Spleen (tissue), 11 donors: ENCODE data around the gene CHKB. TPM values are rescaled to one million over a fixed set of nuclear protein-coding genes. Genes with fewer than 3 reads are reported as not detected.

Experiments
- DNase-seq: peaks from one replicate; pipeline ENCODE4 v3.0.0-alpha.2; 2020
- H3K27ac ChIP-seq, 8 donors: fragments of 200-600 bp; sonication (generic) in 7 of 8; 1 replicate in 4 of 8; 2 replicates in 4 of 8; pipeline versions ENCODE4 v1.5.0 to v1.8.0; 2016 to 2021; ENCODE audit warnings: inconsistent platforms in 4 of 8, mild to moderate bottlenecking in 4 of 8, moderate library complexity in 1 of 8
- H3K27me3 ChIP-seq, 7 donors: fragments of 200-600 bp; sonication (generic) in 6 of 7; replicated peaks in 1 of 7; 1 replicate in 4 of 7; 2 replicates in 3 of 7; pipeline versions ENCODE4 v1.5.0 to v1.8.0; 2016 to 2021; ENCODE audit warnings: inconsistent platforms in 3 of 7, mild to moderate bottlenecking in 1 of 7
- H3K36me3 ChIP-seq, 6 donors: fragments of 200-600 bp; sonication (generic) in 5 of 6; 1 replicate in 4 of 6; 2 replicates in 2 of 6; pipeline versions ENCODE4 v1.5.0 to v1.8.0; 2016 to 2021; ENCODE audit warnings: inconsistent platforms in 2 of 6
- H3K4me1 ChIP-seq, 6 donors: fragments of 200-600 bp; sonication (generic) in 5 of 6; 1 replicate in 3 of 6; 2 replicates in 3 of 6; pipeline versions ENCODE4 v1.5.0 to v1.8.0; 2016 to 2021; ENCODE audit warnings: inconsistent platforms in 3 of 6
- H3K4me3 ChIP-seq, 8 donors: fragments of 200-600 bp; sonication (generic) in 7 of 8; 1 replicate in 4 of 8; 2 replicates in 4 of 8; pipeline versions ENCODE4 v1.5.0 to v1.8.0; 2016 to 2021; ENCODE audit warnings: inconsistent platforms in 4 of 8, mild to moderate bottlenecking in 4 of 8, moderate library complexity in 2 of 8
- H3K9me3 ChIP-seq, 8 donors: fragments of 200-600 bp; sonication (generic) in 7 of 8; 1 replicate in 4 of 8; 2 replicates in 4 of 8; pipeline versions ENCODE4 v1.5.0 to v1.8.0; 2016 to 2021; ENCODE audit warnings: inconsistent platforms in 4 of 8
- POLR2A ChIP-seq, 3 donors: fragments of 450-650 bp; IDR thresholded peaks; one replicate each; pipeline ENCODE4 v1.5.1; 2017; ENCODE audit warnings: antibody characterized with exemption in 3 of 3, mild to moderate bottlenecking in 1 of 3
- POLR2AphosphoS5 ChIP-seq, 3 donors: sonication (generic); formaldehyde crosslinking; IDR thresholded peaks; one replicate each; pipeline ENCODE4 v1.5.1; 2017; ENCODE audit warnings: antibody characterized with exemption in 3 of 3
- WGBS, 5 donors: extraction: QIAGEN DNeasy Blood & Tissue Kit in 3 of 5; methylation state at CpG; one replicate each; pipeline versions ENCODE4 v1.1.5 to v1.1.7; 2013 to 2018; 5-methylcytosine and 5-hydroxymethylcytosine counted together
- intact Hi-C: fragments of 100-400 bp; cut with DNase I; formaldehyde crosslinking; loops from one replicate; pipeline ENCODE4 v1.15.0; 2023; ENCODE audit warnings: low total_unique reads
- polyA plus RNA-seq, 3 donors: library from polyadenylated mRNA; stranded (reverse); fragments of 200-250 nt; gene quantifications; one replicate each; pipeline ENCODE4 v1.2.1, GENCODE V29; 2013
- total RNA-seq, 7 donors: library from RNA; depleted of rRNA in 3 of 7; stranded (reverse); fragments of >200 nt in 3 of 7; fragmentation: NEBNext Ultra II Directional in 4 of 7; extraction: Animal tissue kit (Norgen Biotek cat#: 25700) in 4 of 7; gene quantifications; one replicate each; pipeline versions ENCODE4 v1.1.0 to v1.2.1, GENCODE V29; 2016 to 2021
- TF ChIP-seq, protein P1 (sequence below), 11 experiments: fragments of 200-600 bp in 7 of 11; fragments of 450-650 bp in 4 of 11; sonication (generic) in 4 of 11; IDR thresholded peaks in 8 of 11; conservative IDR thresholded peaks in 3 of 11; 1 replicate in 7 of 11; 2 replicates in 4 of 11; pipeline versions ENCODE4 v1.4.0 to v1.8.0; 2016 to 2021; ENCODE audit warnings: antibody characterized with exemption in 11 of 11, inconsistent platforms in 4 of 11, mild to moderate bottlenecking in 1 of 11
- donor health status: healthy with polysubstance abuse.
- donor health status: DM: no; HTN: no; CAD: no; lungs with moderate emphysema.
- donor health status: DM: no; HTN: no; CAD: no.
- donor health status: Bipolar disorder and iron deficiency.
- donor health status: healthy.
- donor health status: DM: no; HTN: no; CAD: no.
- donor health status: DM: yes; HTN: yes; CAD: no.

CHKB gene
- total and polyA plus RNA-seq, 10 donors = 94.4 to 502 (median 129) TPM

GRCh38 chr22:50627642-50628542, 45.2 kb upstream of the CHKB start, which contains the start of gene ARSA:
Gene ARSA, minus strand, starts transcription at chr22:50628152. Its CDS starts 373 bp downstream, at chr22:50627779.
- H3K27me3 ChIP-seq = no peaks in the 10 kb centered on the region
- TF ChIP-seq, protein P1, sequence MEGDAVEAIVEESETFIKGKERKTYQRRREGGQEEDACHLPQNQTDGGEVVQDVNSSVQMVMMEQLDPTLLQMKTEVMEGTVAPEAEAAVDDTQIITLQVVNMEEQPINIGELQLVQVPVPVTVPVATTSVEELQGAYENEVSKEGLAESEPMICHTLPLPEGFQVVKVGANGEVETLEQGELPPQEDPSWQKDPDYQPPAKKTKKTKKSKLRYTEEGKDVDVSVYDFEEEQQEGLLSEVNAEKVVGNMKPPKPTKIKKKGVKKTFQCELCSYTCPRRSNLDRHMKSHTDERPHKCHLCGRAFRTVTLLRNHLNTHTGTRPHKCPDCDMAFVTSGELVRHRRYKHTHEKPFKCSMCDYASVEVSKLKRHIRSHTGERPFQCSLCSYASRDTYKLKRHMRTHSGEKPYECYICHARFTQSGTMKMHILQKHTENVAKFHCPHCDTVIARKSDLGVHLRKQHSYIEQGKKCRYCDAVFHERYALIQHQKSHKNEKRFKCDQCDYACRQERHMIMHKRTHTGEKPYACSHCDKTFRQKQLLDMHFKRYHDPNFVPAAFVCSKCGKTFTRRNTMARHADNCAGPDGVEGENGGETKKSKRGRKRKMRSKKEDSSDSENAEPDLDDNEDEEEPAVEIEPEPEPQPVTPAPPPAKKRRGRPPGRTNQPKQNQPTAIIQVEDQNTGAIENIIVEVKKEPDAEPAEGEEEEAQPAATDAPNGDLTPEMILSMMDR (IDR thresholded peaks at IDR 0.05 in 8 of 11, conservative IDR thresholded peaks at IDR 0.05 in 3 of 11) = peak in 9 of 11 experiments; percentile 16 to 56 (median 42)
- TF ChIP-seq POLR2A (IDR thresholded peaks at IDR 0.05) (peak in 1 of 3 donors; percentile 55), POLR2AphosphoS5 (IDR thresholded peaks at IDR 0.05) (peak; percentile 83 to 94 (median 90))
- intact Hi-C loops = no loop called here
- WGBS, 5 donors = 2 to 14% (median 4%) methylated on average over 39 to 88 of the region's 88 CpGs
- H3K27ac ChIP-seq = peak within 1 kb of the TSS; percentile 79 to 92 (median 88)
- peak within 1 kb of the TSS; percentile 63 to 90 (median 66) for H3K4me3 ChIP-seq
- peaks cover 0 to 28% (median 15%) of the 10 kb centered on the region in 6 donors for H3K36me3 ChIP-seq
- peaks cover 11 to 53% (median 31%) of the 10 kb centered on the region in 6 donors for H3K4me1 ChIP-seq
- no peaks in the 10 kb centered on the region for H3K9me3 ChIP-seq
- DNase-seq = peak; percentile 96

GRCh38 chr22:50626850-50627641, 44.4 kb upstream of the CHKB start:
- Histone ChIP-seq H3K36me3 (peaks cover 0 to 28% (median 15%) of the 10 kb centered on the region in 6 donors), H3K27me3 (no peaks in the 10 kb centered on the region), H3K27ac (peak overlapping the region; percentile 79 to 92 (median 88)), H3K9me3 (no peaks in the 10 kb centered on the region), H3K4me1 (peaks cover 11 to 61% (median 39%) of the 10 kb centered on the region in 6 donors), H3K4me3 (peak overlapping the region; percentile 61 to 90 (median 66))
- peak; percentile 89 for DNase-seq
- WGBS, 5 donors = 77 to 84% (median 78%) methylated on average over 29 to 42 of the region's 42 CpGs
- TF ChIP-seq POLR2AphosphoS5 (IDR thresholded peaks at IDR 0.05) = no peak
- TF ChIP-seq, protein P1 (IDR thresholded peaks at IDR 0.05 in 8 of 11, conservative IDR thresholded peaks at IDR 0.05 in 3 of 11) = no peak
- no peak for TF ChIP-seq POLR2A (IDR thresholded peaks at IDR 0.05)
- intact Hi-C loops = no loop called here

DNA sequence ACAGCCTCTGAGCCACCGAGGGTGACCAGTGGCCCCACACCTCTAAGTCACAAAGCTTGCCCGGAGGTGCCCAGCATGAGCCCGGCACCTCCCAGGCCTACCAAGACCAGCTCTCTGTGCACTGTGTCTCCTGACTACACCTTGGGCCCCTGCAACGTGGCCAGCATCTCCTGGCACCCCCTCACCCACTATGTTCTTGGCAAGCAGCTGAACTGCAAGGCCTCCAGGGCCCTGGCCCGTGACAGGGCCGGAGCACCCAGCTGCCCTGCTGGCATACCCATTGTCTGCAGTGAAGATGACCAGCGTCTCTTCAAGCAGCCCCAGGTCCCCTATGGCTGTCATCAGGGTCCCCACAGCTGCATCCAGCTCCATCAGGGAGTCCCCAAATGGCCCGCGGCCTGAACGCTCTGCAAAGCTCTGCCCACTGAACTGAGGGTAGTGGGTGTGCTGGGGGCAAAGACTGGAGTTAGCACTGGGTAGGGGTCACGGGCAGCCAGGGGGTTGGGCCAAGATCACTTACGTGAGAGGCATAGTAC, 43.7 kb upstream of the CHKB start:
- H3K9me3 ChIP-seq = no peaks in the 10 kb centered on the region
- 78 to 93% (median 85%) methylated on average over 8 to 12 of the region's 12 CpGs for WGBS, 5 donors
- H3K36me3 ChIP-seq = peaks cover 0 to 28% (median 15%) of the 10 kb centered on the region in 6 donors
- peak; percentile 75 for DNase-seq
- peak overlapping the region in 1 of 8 donors; percentile 90 for H3K4me3 ChIP-seq
- TF ChIP-seq, protein P1 (IDR thresholded peaks at IDR 0.05 in 8 of 11, conservative IDR thresholded peaks at IDR 0.05 in 3 of 11) = no peak
- no peak for TF ChIP-seq POLR2A (IDR thresholded peaks at IDR 0.05)
- no peak for TF ChIP-seq POLR2AphosphoS5 (IDR thresholded peaks at IDR 0.05)
- H3K27me3 ChIP-seq = no peaks in the 10 kb centered on the region
- peak overlapping the region in 2 of 8 donors; percentile 92 for H3K27ac ChIP-seq
- intact Hi-C loops = no loop called here
- H3K4me1 ChIP-seq = peaks cover 17 to 68% (median 45%) of the 10 kb centered on the region in 6 donors
